GM18907 (cell line): ENCODE data around the gene KIF18B.

Experiments used
- ATAC-seq: cut with Tn5 transposase; IDR thresholded peaks from one replicate; pipeline ENCODE4 v1.9.1; 2021; ENCODE audit warnings: mild to moderate bottlenecking, moderate library complexity; ENCODE audit not compliant: unreplicated experiment

KIF18B gene

GRCh38 chr17:44941712-44942331 lies 5.8 kb downstream of the KIF18B start:
- no peak for ATAC-seq

DNA sequence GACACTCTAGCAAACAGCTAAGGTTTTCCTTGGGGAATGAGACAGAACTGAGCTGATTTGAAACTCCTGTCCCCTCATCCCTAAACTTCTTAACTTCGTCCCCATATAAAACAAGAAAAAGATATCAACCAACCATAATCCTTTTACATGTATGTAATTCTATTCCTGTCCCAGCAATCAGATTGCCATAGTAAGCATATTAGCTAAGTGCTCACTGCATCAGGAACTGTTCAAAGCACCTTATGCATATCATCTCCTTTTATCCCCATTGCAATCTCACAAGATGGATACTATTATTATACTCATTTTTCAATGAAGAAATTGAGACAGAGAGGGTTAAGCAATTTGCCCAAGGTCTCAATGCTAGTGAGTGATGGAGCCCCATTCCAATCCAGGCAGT lies 6.8 kb downstream of the KIF18B start:
- ATAC-seq, result no peak

DNA sequence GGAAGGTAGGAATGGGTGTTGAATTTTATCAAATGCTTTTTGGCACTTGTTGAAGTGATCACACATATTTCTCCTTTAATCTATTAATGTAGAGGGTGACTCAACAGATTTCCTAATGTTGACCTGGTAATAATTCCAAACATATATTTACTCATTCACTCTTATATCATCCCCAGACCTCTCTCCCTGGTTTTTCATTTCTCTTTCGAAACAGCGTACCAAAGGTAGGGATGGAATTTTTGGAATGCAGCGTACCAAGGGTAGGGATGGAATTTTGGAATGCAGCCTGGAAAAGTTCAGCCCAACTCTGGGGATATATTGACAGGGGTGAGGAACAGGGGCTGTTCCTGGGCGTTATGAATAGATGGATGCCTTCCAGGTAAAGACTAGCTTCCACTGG lies 7.3 kb downstream of the KIF18B start:
- ATAC-seq, result no peak

DNA sequence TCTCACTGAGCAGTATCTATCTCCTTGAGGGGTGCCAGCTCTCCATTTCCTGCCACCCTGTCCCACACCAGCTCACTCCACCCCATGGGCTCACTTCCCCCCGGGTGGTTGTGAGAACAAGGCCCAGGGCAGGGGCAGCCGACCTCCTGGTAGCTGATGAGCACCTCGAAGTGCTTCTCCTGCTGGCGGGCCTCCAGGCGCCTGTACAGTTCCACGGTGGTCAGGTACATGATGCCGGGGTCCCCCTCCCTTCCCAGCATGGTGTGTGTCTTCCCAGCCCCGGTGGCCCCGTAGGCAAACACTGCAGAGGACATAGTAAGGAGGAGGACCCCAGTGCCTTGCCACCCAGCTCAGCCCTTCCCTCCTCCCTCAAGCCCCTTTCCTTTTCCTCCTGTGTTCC lies 12.5 kb downstream of the KIF18B start:
- ATAC-seq, result no peak

GRCh38 chr17:44934745-44935105 lies 12.8 kb downstream of the KIF18B start:
- no peak for ATAC-seq

DNA sequence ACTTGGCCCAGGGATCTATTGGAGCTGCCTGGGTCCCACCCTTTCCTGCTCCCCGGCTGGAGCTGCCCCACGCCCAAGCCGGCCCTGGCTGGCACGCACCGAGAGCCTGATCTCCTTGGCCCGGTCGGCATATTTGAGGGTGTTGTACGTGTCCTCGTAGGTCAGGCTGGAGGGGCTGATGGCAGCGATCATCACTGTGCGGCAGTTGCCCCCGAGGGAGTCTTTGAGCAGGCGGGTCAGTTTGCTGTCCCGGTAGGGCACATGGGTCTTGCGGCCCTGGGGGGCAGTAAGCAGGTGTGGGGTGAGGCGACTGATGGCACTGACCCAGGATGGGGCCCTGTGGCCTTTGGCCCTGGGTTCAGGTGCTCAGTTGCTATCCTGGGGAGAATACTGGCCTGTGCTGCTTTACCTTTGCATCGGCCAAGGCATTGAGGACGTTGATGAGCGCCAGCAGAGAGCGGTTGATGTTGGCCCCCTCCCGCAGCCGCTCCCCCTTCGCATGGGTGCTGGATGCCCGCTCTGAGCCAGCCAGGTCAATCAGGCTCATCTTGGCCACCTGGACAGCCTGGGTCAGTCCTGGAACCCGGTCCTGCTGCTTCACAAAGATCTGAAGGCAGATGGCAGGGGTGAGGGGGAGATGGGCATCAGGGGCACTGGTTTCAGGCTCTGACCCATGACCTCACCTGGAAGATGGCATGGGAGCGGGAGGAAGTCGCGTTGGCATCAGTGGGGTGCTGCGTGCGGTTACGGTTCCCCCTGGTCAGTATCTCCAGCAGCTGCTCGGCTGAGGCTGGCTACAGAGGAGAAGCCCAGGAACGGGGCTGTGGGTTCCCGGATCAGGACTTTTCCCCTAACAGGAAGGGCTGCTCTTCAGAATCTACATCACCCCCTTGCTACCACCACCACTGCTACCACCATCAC lies 13.5 kb downstream of the KIF18B start:
- ATAC-seq, result no peak

GRCh38 chr17:44932787-44933097 lies 14.8 kb downstream of the KIF18B start:
- no peak for ATAC-seq

DNA sequence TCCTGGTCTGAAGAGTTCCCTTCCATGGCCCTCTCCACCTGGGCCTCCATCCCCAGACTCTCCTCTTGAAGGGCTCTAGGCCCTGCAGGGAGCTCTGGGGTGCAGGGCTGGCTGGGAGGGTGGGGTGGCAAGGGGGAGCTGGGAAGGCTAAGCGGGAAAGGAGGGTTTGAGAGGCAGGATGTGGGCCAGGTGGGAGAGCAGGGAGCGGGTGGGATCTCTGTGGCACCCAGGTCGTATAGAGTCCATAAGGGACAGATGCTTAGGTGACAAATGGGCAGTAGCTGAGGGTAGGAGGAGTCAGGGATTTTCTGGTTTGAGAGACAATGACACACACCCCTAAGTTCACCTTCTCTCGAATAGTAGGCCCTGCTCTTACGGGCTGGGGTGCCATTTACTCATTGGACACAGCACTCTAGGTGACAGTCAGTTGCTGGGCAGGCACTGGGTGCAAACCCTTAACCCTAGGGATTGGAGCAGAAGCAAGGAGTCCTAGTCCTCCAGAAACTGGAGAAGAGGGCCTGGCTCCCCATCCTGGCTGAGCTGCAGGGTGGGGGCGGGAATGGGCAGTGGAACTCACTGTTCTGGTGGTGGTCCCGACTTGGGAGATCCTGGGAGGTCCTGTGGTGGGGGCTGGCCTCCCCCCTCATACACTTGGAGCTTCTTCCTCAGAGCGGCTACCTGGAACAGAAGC lies 15.3 kb downstream of the KIF18B start:
- ATAC-seq, result no peak

DNA sequence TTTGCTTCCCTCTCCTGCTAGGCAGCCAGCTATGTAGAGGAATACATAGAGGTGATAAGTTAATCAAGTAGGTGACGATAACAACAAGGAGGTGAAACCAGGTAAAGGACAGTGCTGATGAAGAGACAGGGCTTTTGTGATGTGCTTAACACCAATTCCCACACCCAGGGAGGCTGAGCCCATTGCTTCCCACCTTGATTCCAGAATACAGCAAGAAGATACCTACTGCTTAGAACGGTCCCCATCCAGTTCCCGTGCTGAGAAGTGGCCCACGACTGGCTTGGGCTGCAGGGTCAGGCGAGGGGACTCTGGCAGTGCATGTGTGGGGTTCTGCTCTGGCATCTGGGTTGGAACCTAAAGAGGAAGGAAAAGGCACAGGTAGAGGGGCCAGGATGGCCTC lies 16.2 kb downstream of the KIF18B start:
- ATAC-seq, result no peak

DNA sequence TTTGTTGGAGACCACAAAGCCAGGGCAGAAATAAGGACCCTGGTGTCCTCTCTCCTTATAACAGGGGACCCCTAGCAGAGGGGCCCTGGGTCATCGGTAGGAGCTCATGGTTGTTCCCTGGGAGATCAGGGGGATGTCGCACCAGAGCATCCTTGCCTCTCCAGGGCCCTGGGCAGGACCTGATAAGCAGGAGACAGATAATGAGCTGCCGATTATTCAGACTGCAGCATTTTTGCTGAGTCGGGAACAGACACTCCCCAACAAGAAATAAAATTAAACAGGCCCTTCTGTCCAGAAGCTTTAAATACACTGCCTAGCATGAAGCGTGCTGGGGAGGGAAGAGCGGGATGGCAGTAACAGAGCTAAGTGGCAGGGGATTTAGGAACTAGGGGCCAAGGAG lies 16.9 kb downstream of the KIF18B start:
- ATAC-seq, result no peak

DNA sequence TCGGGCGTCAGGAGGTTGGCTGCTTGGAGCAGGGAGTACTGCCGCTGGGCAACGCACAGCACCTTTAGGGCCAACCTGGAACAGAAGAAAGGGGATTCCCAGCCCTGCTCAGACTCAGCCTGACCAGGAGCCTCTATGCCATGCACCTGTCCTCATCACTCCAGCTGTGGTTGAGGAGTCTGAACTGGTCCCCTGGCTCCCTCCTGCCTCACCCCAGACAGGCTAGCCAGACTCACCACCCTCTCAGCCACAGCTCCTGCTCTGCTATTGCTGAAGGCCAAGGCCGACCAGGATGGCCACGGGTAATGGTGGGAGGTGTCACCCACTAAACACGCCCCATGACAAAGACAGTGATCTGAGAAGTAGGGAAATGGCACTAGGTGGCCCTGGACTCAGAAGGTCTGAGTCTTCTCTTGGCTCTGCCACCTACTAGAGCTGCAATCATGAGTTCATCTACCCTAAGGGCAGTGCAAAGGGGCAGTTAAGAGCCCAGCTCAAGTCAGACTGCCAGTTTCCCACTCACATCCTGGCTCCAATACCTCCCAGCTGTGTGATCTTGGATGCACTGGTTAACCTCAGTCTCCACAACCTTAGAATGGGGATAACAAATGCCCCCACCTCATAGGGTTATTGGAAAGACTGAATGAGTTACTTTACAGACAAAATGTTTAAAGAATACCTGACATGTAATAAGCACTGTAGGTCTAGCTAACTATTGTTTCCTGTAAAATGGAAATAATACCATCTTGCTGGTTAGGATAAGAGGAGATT lies 18.4 kb downstream of the KIF18B start:
- ATAC-seq, result no peak

DNA sequence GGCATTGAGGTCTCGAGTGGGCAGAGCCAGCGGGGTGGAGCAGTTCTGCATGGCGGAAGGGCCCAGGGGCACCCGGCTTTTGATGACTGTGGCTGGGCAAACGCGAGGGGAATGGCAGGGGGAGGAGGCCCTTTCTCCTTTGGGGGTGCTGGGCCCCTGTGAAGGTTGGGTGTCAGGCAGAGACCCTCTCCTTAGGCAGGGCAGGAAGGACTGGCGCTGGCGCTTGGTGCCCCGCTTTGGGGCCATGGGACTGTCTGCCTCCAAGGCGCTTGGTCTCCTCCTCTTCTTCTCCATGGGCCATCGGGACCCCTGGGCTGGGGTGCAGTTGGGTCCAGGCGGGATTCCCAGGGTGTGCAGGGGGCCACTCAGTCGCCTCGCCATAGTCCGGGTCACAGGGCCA lies 19.4 kb downstream of the KIF18B start:
- no peak for ATAC-seq

DNA sequence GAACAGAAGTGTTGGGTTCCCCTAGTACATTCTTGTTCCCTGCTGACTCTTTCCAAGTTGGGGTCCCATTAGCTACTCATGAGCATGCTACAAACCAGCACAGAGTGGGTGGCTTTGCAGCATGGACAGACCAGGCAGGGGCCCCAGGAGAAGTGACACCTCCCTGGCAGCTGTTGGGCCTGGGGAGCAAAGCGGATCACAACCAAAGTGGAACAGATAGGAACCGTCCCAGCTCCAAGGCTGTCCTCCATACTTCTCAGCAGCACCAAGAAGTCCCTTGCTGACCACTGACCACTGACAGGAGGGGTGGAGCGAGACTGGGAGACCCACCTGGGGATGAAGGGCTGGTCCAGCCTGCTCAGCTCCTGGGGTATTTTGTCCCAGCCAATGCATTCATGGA lies 19.9 kb downstream of the KIF18B start:
- no peak for ATAC-seq

DNA sequence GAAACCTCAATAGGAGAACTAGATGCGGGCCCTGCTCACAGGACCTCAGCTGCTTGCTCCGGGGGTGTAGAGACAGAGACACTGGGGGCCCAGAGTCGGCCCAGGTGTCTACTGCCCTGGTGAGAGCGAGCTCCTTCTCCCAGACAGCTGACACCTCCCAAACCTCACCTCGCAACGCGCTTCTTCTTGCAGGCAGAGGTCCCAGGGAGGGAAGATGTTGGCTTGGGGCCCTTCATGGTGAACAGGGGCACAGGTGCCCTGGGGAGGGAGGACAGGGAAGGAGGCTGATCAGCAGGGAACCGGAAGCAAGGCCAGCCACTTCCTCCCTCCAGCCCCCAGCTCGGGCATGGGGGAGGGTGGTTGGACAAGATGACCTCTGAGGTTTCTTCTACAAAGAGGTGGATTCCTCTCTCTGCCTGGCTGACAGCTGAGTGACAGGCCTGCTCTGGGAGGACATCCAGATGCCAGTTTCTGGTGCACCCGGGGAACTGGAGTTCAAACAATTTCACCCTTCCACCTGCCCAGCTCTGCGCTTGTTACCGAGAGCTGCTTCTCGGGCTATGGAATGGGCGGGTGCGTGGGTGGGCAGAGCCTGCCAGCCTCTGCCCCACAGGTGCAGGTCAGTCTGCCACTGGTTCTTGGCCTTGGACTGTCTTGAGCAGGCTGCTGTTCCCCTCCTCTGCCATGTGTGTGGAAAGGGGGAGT lies 20.6 kb downstream of the KIF18B start:
- no peak for ATAC-seq

DNA sequence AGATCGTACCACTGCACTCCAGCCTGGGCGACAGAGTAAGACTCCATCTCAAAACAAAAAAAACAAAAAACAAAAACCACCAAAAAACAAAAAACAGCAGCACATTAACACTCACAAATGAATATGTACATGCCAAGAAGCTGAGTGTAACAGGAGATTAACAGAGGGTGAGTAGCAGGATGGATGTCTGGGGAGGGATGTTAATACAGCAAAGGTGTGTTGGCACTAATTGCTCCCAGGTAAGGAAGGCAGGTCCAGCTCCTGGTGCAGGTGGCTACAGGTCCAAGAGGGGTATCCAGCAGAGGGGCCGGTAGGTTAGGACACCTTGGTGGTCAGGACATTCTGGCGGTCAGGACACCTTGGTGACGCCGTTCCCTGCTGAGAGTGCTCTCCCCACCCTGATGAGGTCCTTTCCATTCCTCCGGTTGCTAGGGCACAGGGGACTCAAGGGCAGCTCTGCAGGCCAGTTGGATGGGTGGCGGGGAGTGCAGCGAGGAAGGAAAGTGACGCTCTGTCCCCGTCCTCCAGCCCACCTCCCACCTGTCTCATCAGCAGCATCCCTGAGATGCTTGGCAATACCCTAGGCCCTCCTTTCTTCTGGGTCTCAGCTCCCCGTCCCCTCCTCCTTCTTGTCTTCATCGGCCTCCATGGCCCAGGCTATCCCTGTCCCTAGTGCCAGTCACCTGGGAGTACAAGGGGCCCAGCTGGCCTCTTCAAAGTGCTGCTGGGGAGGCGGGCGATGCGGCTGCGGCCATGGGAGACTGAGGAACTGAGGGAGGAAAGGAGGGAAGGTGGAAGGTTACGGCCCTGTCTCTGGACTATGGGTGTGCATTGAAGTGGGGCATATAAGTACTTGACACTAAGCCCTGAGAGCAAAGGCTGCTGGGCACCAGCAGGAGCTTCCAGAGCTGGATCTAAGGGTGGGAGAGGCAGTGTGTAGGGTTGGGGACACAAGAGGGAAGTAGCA lies 21.6 kb downstream of the KIF18B start:
- no peak for ATAC-seq

DNA sequence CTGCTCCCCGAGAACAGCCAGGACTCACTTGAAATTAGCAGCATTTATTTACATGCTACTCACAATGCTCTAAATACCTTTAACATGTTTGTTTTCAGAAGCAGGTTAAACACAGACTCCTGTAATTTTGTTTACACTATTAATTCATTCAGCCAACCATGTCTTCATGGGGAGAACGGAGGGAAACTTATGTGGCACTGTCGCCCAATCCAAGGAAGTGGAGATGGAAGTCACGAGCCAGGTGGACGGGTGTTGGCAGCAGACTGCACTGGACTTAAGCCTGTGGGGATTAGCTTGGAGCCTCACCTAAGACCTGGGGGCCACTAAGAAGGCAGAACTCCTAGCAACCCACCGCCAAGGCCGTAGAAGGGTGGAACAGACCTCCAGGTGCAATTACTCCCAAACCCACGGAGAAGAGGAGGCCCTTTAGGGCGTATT lies 23.4 kb downstream of the KIF18B start:
- ATAC-seq, result no peak

DNA sequence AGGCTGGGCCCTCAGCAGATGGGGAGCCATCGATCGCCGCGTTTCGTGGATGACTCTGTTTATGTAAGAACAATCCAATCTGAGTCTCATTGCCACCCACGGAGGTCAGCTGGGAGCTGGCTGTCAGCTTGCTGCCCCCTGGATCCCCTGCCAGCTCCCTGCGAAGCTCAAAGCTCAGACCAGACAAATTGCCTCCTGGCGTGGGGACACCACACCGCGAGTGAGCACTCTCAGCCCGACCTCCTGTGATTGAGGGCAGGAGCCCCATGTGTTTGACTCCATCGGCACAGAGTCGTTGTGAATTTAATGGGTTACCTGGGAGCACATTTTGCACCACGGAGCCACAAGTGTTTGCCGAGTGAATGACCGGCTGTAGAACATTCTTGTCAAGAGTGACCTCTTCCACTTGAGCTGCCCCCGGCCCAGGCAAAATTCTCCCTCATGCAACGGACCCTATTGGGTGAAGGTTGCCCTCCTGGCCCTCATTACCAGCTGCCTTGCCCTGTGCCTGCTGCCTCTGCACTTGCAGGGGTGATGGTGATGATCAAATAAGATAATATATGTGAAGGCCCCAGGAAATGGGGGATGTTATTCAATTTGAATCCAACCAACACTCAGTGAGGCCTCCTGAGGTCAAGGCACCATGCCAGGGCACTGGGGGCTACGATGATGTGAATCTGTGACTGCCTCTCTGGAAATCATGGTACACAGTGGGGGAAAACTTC lies 24.7 kb downstream of the KIF18B start:
- ATAC-seq, result no peak

GRCh38 chr17:44922136-44922535 lies 25.4 kb downstream of the KIF18B start:
- ATAC-seq, result no peak
